Measurements from ENCODE around the gene PPP1R13L. TPM values are rescaled to one million over a fixed set of nuclear protein-coding genes. Genes with fewer than 3 reads are reported as not detected.

Gene PPP1R13L
- total RNA-seq, 1 experiment from 2014 or later = 36.4 TPM

- DNase-seq (no peak), ATAC-seq (no peak)
- TF ChIP-seq EZH2 (IDR thresholded peaks at IDR 0.05; ENCODE audit: low read length, unreplicated experiment) (no peak), EZH2phosphoT487 (IDR thresholded peaks at IDR 0.05; ENCODE audit: borderline replicate concordance, low read length) (no peak)
- TF ChIP-seq, protein P1, sequence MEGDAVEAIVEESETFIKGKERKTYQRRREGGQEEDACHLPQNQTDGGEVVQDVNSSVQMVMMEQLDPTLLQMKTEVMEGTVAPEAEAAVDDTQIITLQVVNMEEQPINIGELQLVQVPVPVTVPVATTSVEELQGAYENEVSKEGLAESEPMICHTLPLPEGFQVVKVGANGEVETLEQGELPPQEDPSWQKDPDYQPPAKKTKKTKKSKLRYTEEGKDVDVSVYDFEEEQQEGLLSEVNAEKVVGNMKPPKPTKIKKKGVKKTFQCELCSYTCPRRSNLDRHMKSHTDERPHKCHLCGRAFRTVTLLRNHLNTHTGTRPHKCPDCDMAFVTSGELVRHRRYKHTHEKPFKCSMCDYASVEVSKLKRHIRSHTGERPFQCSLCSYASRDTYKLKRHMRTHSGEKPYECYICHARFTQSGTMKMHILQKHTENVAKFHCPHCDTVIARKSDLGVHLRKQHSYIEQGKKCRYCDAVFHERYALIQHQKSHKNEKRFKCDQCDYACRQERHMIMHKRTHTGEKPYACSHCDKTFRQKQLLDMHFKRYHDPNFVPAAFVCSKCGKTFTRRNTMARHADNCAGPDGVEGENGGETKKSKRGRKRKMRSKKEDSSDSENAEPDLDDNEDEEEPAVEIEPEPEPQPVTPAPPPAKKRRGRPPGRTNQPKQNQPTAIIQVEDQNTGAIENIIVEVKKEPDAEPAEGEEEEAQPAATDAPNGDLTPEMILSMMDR (conservative IDR thresholded peaks at IDR 0.05; ENCODE audit: low read depth, low read length) = no peak
- Histone ChIP-seq H4K20me1 (ENCODE audit: low read length) (no peaks in the 10 kb centered on the region), H3K9me3 (ENCODE audit: low read length) (no peaks in the 10 kb centered on the region), H3K79me2 (ENCODE audit: low read length) (peaks cover 13% of the 10 kb centered on the region), H3K4me1 (ENCODE audit: insufficient read depth, low read length) (peaks cover 8% of the 10 kb centered on the region), H3K36me3 (ENCODE audit: low read depth, low read length) (0 out of 2 replicates have a peak, but pooled peaks cover 1% of the 10 kb centered on the region), H3K4me3 (ENCODE audit: low read length) (no peak overlapping the region), H3K9me2 (replicated peaks; ENCODE audit: low read length) (no peaks in the 10 kb centered on the region), H3F3A (ENCODE audit: low read length, unreplicated experiment) (no peaks in the 10 kb centered on the region), H3K27me3 (ENCODE audit: low read length) (no peaks in the 10 kb centered on the region), H2AFZ (ENCODE audit: low read length) (no peak overlapping the region), H3K4me2 (ENCODE audit: low read length) (no peak overlapping the region), H3K27ac (ENCODE audit: low read length) (no peak overlapping the region), H3K9ac (ENCODE audit: low read length) (no peak overlapping the region)
- intact Hi-C loops (cut with micrococcal nuclease) = no loop called here
- POLR2A ChIA-PET (ENCODE audit: unreplicated experiment) = no interaction called here
- no TSS peak for BruUV-seq (replicated peaks)
- CTCF ChIA-PET = no interaction called here
Observed at GRCh38 chr19:45418802-45419201, 13.9 kb upstream of the PPP1R13L start.

DNA sequence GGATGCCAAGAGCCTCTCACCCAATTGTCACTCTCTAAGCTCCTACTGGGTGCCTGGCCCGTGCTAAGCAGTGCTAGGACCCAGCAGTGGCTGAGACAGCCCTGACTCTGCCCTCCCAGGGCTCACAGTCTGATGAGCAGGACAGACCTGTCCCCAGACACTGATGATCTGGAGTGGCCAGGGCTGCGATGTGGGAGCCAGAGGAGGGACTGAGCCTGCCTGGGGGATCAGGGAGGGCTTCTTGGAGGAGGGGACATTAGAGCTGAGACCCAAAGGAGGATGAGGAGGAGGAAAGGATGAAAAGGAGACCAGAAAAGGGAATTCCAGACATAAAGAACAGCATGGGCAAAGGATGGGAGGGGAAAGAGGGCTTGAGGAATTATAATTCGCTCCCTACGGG lies 12.3 kb upstream of the PPP1R13L start:
- Histone ChIP-seq H3K4me2 (ENCODE audit: low read length) (no peak overlapping the region), H3K9me3 (ENCODE audit: low read length) (no peaks in the 10 kb centered on the region), H3K9ac (ENCODE audit: low read length) (no peak overlapping the region), H3K4me3 (ENCODE audit: low read length) (no peak overlapping the region), H3K27me3 (ENCODE audit: low read length) (no peaks in the 10 kb centered on the region), H3K4me1 (ENCODE audit: insufficient read depth, low read length) (no peaks in the 10 kb centered on the region), H3K9me2 (replicated peaks; ENCODE audit: low read length) (no peaks in the 10 kb centered on the region), H4K20me1 (ENCODE audit: low read length) (no peaks in the 10 kb centered on the region), H3F3A (ENCODE audit: low read length, unreplicated experiment) (no peaks in the 10 kb centered on the region), H3K36me3 (ENCODE audit: low read depth, low read length) (0 out of 2 replicates have a peak, but pooled peaks cover 2% of the 10 kb centered on the region), H3K79me2 (ENCODE audit: low read length) (peaks cover 4% of the 10 kb centered on the region), H2AFZ (ENCODE audit: low read length) (no peak overlapping the region), H3K27ac (ENCODE audit: low read length) (no peak overlapping the region)
- TF ChIP-seq EZH2 (IDR thresholded peaks at IDR 0.05; ENCODE audit: low read length, unreplicated experiment) = no peak
- TF ChIP-seq, protein P1 (conservative IDR thresholded peaks at IDR 0.05; ENCODE audit: low read depth, low read length) = no peak
- DNase-seq (no peak), ATAC-seq (no peak)
- CTCF ChIA-PET = interaction anchor here (1.5 kb wide), 1 partner anchor 62 kb away, joined by 5 read pairs; no protein-coding TSS in a partner anchor
- BruUV-seq (replicated peaks) = no TSS peak
- POLR2A ChIA-PET (ENCODE audit: unreplicated experiment) = no interaction called here
- intact Hi-C loops (cut with micrococcal nuclease) = no loop called here

DNA sequence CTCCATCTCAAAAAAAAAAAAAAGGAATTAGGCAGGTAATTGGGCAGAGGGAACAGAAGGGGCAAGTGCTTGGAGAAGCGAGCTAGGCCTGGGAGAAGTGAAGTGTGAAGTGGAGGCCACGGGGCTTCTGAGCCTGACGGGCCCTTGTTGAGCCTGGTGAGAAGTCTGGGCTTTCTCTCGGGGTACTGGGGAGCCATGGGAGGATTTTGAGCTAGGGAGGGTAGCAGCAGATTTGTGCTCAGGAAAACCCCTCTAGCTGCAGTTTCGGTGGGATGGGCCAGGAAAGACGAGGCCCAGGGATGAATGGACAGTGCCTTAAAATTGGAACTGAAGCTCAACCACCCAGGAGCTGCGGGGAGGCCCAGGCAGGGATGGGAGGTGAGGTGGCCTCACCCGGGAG lies 9.6 kb upstream of the PPP1R13L start:
- H3K36me3 ChIP-seq (ENCODE audit: low read depth, low read length) = 0 out of 2 replicates have a peak, but pooled peaks cover 2% of the 10 kb centered on the region

More for the DNA sequence above, 9.6 kb upstream of the PPP1R13L start:
- 0 out of 2 replicates have a peak, but pooled peaks cover under 1% of the 10 kb centered on the region for H3K79me2 ChIP-seq (ENCODE audit: low read length)
- DNase-seq (no peak), ATAC-seq (no peak)
- H3K27ac ChIP-seq (ENCODE audit: low read length) = no peak overlapping the region
- H3K27me3 ChIP-seq (ENCODE audit: low read length) = no peaks in the 10 kb centered on the region
- BruUV-seq (replicated peaks) = no TSS peak
- no peaks in the 10 kb centered on the region for H4K20me1 ChIP-seq (ENCODE audit: low read length)
- intact Hi-C loops (cut with micrococcal nuclease) = no loop called here
- no peaks in the 10 kb centered on the region for H3K9me2 ChIP-seq (replicated peaks; ENCODE audit: low read length)
- no peak for TF ChIP-seq EZH2 (IDR thresholded peaks at IDR 0.05; ENCODE audit: low read length, unreplicated experiment)
- TF ChIP-seq EZH2phosphoT487 (IDR thresholded peaks at IDR 0.05; ENCODE audit: borderline replicate concordance, low read length) = no peak
- TF ChIP-seq, protein P1 (conservative IDR thresholded peaks at IDR 0.05; ENCODE audit: low read depth, low read length) = no peak
- no peak overlapping the region for H3K9ac ChIP-seq (ENCODE audit: low read length)
- H2AFZ ChIP-seq (ENCODE audit: low read length) = no peak overlapping the region
- ChIA-PET POLR2A (ENCODE audit: unreplicated experiment) (no interaction called here), CTCF (no interaction called here)
- no peak overlapping the region for H3K4me3 ChIP-seq (ENCODE audit: low read length)
- H3K4me2 ChIP-seq (ENCODE audit: low read length) = no peak overlapping the region
- H3K4me1 ChIP-seq (ENCODE audit: insufficient read depth, low read length) = no peaks in the 10 kb centered on the region
- no peaks in the 10 kb centered on the region for H3F3A ChIP-seq (ENCODE audit: low read length, unreplicated experiment)
- H3K9me3 ChIP-seq (ENCODE audit: low read length) = no peaks in the 10 kb centered on the region
